Measurements from ENCODE around the gene MON1A. TPM values are rescaled to one million over a fixed set of nuclear protein-coding genes. Genes with fewer than 3 reads are reported as not detected.

The MON1A gene
- total and polyA plus RNA-seq, 10 of the 15 experiments (the other 5 are each of a cell fraction or from before 2014, with no cell fraction given) = 1.3 to 10.5 (median 7.7) TPM

DNA sequence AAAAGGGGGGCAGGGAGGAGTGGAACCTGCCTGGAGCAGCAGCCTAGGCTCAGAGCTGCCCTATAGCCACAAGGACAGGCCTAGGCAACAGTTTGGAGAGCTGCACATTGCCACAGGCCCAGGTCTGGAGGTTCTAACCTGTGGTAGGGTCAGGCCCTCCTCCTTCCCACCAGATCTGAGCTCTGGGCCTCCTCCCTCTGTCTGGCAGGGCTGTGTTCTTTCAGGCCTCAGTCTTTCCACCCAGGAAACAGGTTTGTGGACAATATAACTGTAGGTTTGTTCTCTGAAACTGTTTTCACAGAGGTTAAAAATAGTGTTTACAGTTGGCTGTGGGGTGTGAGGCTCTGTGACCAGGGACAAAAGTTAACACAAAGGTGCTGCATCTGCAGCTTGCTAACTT lies 50.9 kb downstream of the MON1A start (continued):
- TF ChIP-seq IRF3 (IDR thresholded peaks at IDR 0.05) (no peak), NFXL1 (IDR thresholded peaks at IDR 0.05; ENCODE audit: borderline replicate concordance) (no peak), MEF2B (IDR thresholded peaks at IDR 0.05; ENCODE audit: partially characterized antibody, poor library complexity, severe bottlenecking) (no peak), LARP7 (IDR thresholded peaks at IDR 0.05) (no peak), CEBPB (IDR thresholded peaks at IDR 0.05; ENCODE audit: borderline replicate concordance in 1 of 2, low read depth in 2 of 2, low read length in 2 of 2) (no peak), NR2F1 (conservative IDR thresholded peaks at IDR 0.05) (no peak), E2F8 (IDR thresholded peaks at IDR 0.05; ENCODE audit: low read depth, partially characterized antibody) (no peak), MLLT1 (IDR thresholded peaks at IDR 0.05) (no peak)
- TF ChIP-seq, protein P1, sequence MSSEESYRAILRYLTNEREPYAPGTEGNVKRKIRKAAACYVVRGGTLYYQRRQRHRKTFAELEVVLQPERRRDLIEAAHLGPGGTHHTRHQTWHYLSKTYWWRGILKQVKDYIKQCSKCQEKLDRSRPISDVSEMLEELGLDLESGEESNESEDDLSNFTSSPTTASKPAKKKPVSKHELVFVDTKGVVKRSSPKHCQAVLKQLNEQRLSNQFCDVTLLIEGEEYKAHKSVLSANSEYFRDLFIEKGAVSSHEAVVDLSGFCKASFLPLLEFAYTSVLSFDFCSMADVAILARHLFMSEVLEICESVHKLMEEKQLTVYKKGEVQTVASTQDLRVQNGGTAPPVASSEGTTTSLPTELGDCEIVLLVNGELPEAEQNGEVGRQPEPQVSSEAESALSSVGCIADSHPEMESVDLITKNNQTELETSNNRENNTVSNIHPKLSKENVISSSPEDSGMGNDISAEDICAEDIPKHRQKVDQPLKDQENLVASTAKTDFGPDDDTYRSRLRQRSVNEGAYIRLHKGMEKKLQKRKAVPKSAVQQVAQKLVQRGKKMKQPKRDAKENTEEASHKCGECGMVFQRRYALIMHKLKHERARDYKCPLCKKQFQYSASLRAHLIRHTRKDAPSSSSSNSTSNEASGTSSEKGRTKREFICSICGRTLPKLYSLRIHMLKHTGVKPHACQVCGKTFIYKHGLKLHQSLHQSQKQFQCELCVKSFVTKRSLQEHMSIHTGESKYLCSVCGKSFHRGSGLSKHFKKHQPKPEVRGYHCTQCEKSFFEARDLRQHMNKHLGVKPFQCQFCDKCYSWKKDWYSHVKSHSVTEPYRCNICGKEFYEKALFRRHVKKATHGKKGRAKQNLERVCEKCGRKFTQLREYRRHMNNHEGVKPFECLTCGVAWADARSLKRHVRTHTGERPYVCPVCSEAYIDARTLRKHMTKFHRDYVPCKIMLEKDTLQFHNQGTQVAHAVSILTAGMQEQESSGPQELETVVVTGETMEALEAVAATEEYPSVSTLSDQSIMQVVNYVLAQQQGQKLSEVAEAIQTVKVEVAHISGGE (CRISPR knock-in tag; IDR thresholded peaks at IDR 0.05) = no peak
- TF ChIP-seq, protein P2, sequence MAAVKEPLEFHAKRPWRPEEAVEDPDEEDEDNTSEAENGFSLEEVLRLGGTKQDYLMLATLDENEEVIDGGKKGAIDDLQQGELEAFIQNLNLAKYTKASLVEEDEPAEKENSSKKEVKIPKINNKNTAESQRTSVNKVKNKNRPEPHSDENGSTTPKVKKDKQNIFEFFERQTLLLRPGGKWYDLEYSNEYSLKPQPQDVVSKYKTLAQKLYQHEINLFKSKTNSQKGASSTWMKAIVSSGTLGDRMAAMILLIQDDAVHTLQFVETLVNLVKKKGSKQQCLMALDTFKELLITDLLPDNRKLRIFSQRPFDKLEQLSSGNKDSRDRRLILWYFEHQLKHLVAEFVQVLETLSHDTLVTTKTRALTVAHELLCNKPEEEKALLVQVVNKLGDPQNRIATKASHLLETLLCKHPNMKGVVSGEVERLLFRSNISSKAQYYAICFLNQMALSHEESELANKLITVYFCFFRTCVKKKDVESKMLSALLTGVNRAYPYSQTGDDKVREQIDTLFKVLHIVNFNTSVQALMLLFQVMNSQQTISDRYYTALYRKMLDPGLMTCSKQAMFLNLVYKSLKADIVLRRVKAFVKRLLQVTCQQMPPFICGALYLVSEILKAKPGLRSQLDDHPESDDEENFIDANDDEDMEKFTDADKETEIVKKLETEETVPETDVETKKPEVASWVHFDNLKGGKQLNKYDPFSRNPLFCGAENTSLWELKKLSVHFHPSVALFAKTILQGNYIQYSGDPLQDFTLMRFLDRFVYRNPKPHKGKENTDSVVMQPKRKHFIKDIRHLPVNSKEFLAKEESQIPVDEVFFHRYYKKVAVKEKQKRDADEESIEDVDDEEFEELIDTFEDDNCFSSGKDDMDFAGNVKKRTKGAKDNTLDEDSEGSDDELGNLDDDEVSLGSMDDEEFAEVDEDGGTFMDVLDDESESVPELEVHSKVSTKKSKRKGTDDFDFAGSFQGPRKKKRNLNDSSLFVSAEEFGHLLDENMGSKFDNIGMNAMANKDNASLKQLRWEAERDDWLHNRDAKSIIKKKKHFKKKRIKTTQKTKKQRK (IDR thresholded peaks at IDR 0.05; ENCODE audit: low read depth, low read length) = no peak
